GM12878 (cell line): ENCODE measurements around the gene BCL11A.

Source experiments
- CEBPB ChIP-seq, 2 experiments: fragments of 150-350 bp in 1 of 2; IDR thresholded peaks; 2 replicates each; pipeline ENCODE4 v1.6.1; 2012 to 2014; ENCODE audit warnings: low read depth in 2 of 2, low read length in 2 of 2, borderline replicate concordance in 1 of 2, inconsistent platforms in 1 of 2
- CHD1 ChIP-seq: IDR thresholded peaks from 2 replicates; pipeline ENCODE4 v1.6.1; 2012; ENCODE audit warnings: low read depth, low read length, improper control_type of control experiment
- CTCF ChIP-seq, 3 experiments: IDR thresholded peaks in 2 of 3; conservative IDR thresholded peaks in 1 of 3; 2 replicates each; pipeline ENCODE4 v1.5.1; 2011; ENCODE audit warnings: low read depth in 3 of 3, low read length in 3 of 3, mild to moderate bottlenecking in 3 of 3, control low read depth in 2 of 3, moderate library complexity in 2 of 3, inconsistent platforms in 1 of 3, mixed read lengths in 1 of 3; ENCODE audit not compliant: control insufficient read depth in 2 of 3, insufficient read depth in 1 of 3; ENCODE audit errors: extremely low read depth in 1 of 3
- EP300 ChIP-seq, 2 experiments: fragments of 150-350 bp in 1 of 2; IDR thresholded peaks; 2 replicates each; pipeline ENCODE4 v1.6.1; 2011 to 2012; ENCODE audit warnings: low read depth in 2 of 2, low read length in 2 of 2, borderline replicate concordance in 1 of 2, improper control_type of control experiment in 1 of 2, inconsistent platforms in 1 of 2; ENCODE audit not compliant: control insufficient read depth in 1 of 2
- ESRRA ChIP-seq: IDR thresholded peaks from 2 replicates; pipeline ENCODE4 v1.6.1; 2012; ENCODE audit warnings: mild to moderate bottlenecking, low read length, improper control_type of control experiment
- HDAC2 ChIP-seq: fragments of 200-600 bp; sonication (generic); IDR thresholded peaks from 2 replicates; pipeline ENCODE4 v1.6.1; 2017
- NBN ChIP-seq: fragments of 450-650 bp; IDR thresholded peaks from 2 replicates; pipeline ENCODE4 v1.6.1; 2016
- NFYB ChIP-seq: IDR thresholded peaks from 2 replicates; pipeline ENCODE4 v1.6.1; 2011; ENCODE audit warnings: low read depth, mild to moderate bottlenecking, low read length, improper control_type of control experiment, moderate library complexity; ENCODE audit not compliant: insufficient read depth
- POLR2A ChIP-seq: IDR thresholded peaks from 2 replicates; pipeline ENCODE4 v1.6.1; 2011; ENCODE audit warnings: low read depth, mild to moderate bottlenecking, low read length
- POLR2AphosphoS5 ChIP-seq: IDR thresholded peaks from 2 replicates; pipeline ENCODE4 v1.6.1; 2011; ENCODE audit warnings: mild to moderate bottlenecking, low read length, inconsistent platforms
- REST ChIP-seq: IDR thresholded peaks from 2 replicates; pipeline ENCODE4 v1.6.1; 2012; ENCODE audit warnings: mild to moderate bottlenecking, low read depth, low read length
- SIN3A ChIP-seq: IDR thresholded peaks from 2 replicates; pipeline ENCODE4 v1.6.1; 2012; ENCODE audit warnings: low read depth, low read length, improper control_type of control experiment
- SUZ12 ChIP-seq: fragments of 200-600 bp; sonication (generic); IDR thresholded peaks from one replicate; pipeline ENCODE4 v1.6.1; 2018; ENCODE audit warnings: antibody characterized with exemption, mild to moderate bottlenecking; ENCODE audit not compliant: unreplicated experiment
- TAF1 ChIP-seq: IDR thresholded peaks from 2 replicates; pipeline ENCODE4 v1.6.1; 2011; ENCODE audit warnings: mild to moderate bottlenecking, low read depth, low read length, borderline replicate concordance

- no peak for TF ChIP-seq NBN
- TF ChIP-seq EP300 (IDR thresholded peaks at IDR 0.05; ENCODE audit: borderline replicate concordance in 1 of 2, control insufficient read depth in 1 of 2, low read depth in 2 of 2, low read length in 2 of 2): no peak
- no peak for TF ChIP-seq CHD1
- TF ChIP-seq POLR2AphosphoS5: no peak
- TF ChIP-seq CTCF (IDR thresholded peaks at IDR 0.05 in 2 of 3, conservative IDR thresholded peaks at IDR 0.05 in 1 of 3; ENCODE audit: control insufficient read depth in 2 of 3, extremely low read depth in 1 of 3, insufficient read depth in 1 of 3, low read depth in 3 of 3, low read length in 3 of 3): no peak
- TF ChIP-seq NFYB: no peak
- TF ChIP-seq HDAC2: no peak
- TF ChIP-seq POLR2A: no peak
- TF ChIP-seq REST: no peak
- no peak for TF ChIP-seq ESRRA
- no peak for TF ChIP-seq SUZ12
- no peak for TF ChIP-seq TAF1
- no peak for TF ChIP-seq SIN3A
- no peak for TF ChIP-seq CEBPB (IDR thresholded peaks at IDR 0.05; ENCODE audit: borderline replicate concordance in 1 of 2, low read depth in 2 of 2, low read length in 2 of 2)
Observed at GRCh38 chr2:60440767-60441163, 112.7 kb downstream of the BCL11A start.
